Mesothelial cell of epicardium (in vitro differentiated cells): ENCODE measurements around the gene GABRD. TPM values are rescaled to one million over a fixed set of nuclear protein-coding genes. Genes with fewer than 3 reads are reported as not detected.
A peak's percentile ranks its signal among the peaks of the same experiment; 100 is the strongest.

ENCODE experiments used
- DNase-seq, 2 experiments: peaks; one replicate each; pipeline ENCODE4 v3.0.0; 2021; ENCODE audit warnings: low spot score in 2 of 2; ENCODE audit not compliant: unreplicated experiment in 2 of 2
- H3K27ac Mint-ChIP-seq: 2 replicates; pipeline ENCODE4 v1.8.0; 2021; ENCODE audit warnings: mixed read lengths
- H3K27me3 Mint-ChIP-seq: 2 replicates; pipeline ENCODE4 v1.8.0; 2021; ENCODE audit warnings: low read depth, mixed read lengths
- H3K36me3 Mint-ChIP-seq: 2 replicates; pipeline ENCODE4 v1.8.0; 2021; ENCODE audit warnings: mixed read lengths
- H3K4me1 Mint-ChIP-seq: 2 replicates; pipeline ENCODE4 v1.8.0; 2021; ENCODE audit warnings: mixed read lengths
- H3K4me3 Mint-ChIP-seq: 2 replicates; pipeline ENCODE4 v1.8.0; 2021; ENCODE audit warnings: mild to moderate bottlenecking, moderate library complexity, mixed read lengths
- H3K9me3 Mint-ChIP-seq: 2 replicates; pipeline ENCODE4 v1.8.0; 2021; ENCODE audit warnings: mixed read lengths
- CTCF ChIP-seq: fragments of 200-600 bp; sonication (generic); IDR thresholded peaks from one replicate; pipeline ENCODE4 v1.5.0; 2021; ENCODE audit warnings: antibody characterized with exemption; ENCODE audit not compliant: unreplicated experiment
- total RNA-seq: library from RNA; stranded (reverse); gene quantifications from 3 replicates; pipeline ENCODE4 v1.2.1, GENCODE V29; 2021

The GABRD gene
- total RNA-seq, 1 donor from 2014 or later: 0.09 TPM

GRCh38 chr1:2039251-2039650, 20.1 kb downstream of the GABRD start:
- H3K4me3 Mint-ChIP-seq: no peak overlapping the region
- H3K27me3 Mint-ChIP-seq: peaks cover 17% of the 10 kb centered on the region
- TF ChIP-seq CTCF: no peak
- H3K36me3 Mint-ChIP-seq: no peaks in the 10 kb centered on the region
- H3K9me3 Mint-ChIP-seq: no peaks in the 10 kb centered on the region
- H3K4me1 Mint-ChIP-seq: no peaks in the 10 kb centered on the region
- DNase-seq: no peak
- no peak overlapping the region for H3K27ac Mint-ChIP-seq

GRCh38 chr1:2041305-2041704, 22.2 kb downstream of the GABRD start:
- TF ChIP-seq CTCF: no peak
- Mint-ChIP-seq H3K4me3 (no peak overlapping the region), H3K9me3 (no peaks in the 10 kb centered on the region), H3K27me3 (peaks cover 29% of the 10 kb centered on the region), H3K4me1 (peaks cover 5% of the 10 kb centered on the region), H3K36me3 (no peaks in the 10 kb centered on the region), H3K27ac (no peak overlapping the region)
- no peak for DNase-seq

- no peak overlapping the region for H3K4me3 Mint-ChIP-seq
- H3K9me3 Mint-ChIP-seq: no peaks in the 10 kb centered on the region
- H3K4me1 Mint-ChIP-seq: peaks cover 5% of the 10 kb centered on the region
- no peak overlapping the region for H3K27ac Mint-ChIP-seq
- no peak for TF ChIP-seq CTCF
- H3K27me3 Mint-ChIP-seq: peaks cover 31% of the 10 kb centered on the region
- no peaks in the 10 kb centered on the region for H3K36me3 Mint-ChIP-seq
- DNase-seq: no peak
Measured at GRCh38 chr1:2041887-2042286, 22.7 kb downstream of the GABRD start.

- no peaks in the 10 kb centered on the region for H3K36me3 Mint-ChIP-seq
- no peak overlapping the region for H3K4me3 Mint-ChIP-seq
- peaks cover 36% of the 10 kb centered on the region for H3K27me3 Mint-ChIP-seq
- no peaks in the 10 kb centered on the region for H3K9me3 Mint-ChIP-seq
- H3K4me1 Mint-ChIP-seq: peaks cover 5% of the 10 kb centered on the region
- H3K27ac Mint-ChIP-seq: no peak overlapping the region
- DNase-seq: no peak
- TF ChIP-seq CTCF: no peak
Measured at GRCh38 chr1:2042830-2043773, 24.0 kb downstream of the GABRD start.

GRCh38 chr1:2043886-2044285, 24.7 kb downstream of the GABRD start:
- H3K9me3 Mint-ChIP-seq: no peaks in the 10 kb centered on the region
- H3K27ac Mint-ChIP-seq: no peak overlapping the region
- no peaks in the 10 kb centered on the region for H3K36me3 Mint-ChIP-seq
- no peak for TF ChIP-seq CTCF
- DNase-seq: no peak
- H3K4me1 Mint-ChIP-seq: peaks cover 10% of the 10 kb centered on the region
- peak overlapping the region; percentile 33 for H3K4me3 Mint-ChIP-seq
- H3K27me3 Mint-ChIP-seq: peaks cover 42% of the 10 kb centered on the region
